ENCODE data around the gene SEPSECS. TPM values are rescaled to one million over a fixed set of nuclear protein-coding genes. Genes with fewer than 3 reads are reported as not detected.

SEPSECS gene
- total RNA-seq, 1 donor from 2014 or later, result 11.3 TPM

DNA sequence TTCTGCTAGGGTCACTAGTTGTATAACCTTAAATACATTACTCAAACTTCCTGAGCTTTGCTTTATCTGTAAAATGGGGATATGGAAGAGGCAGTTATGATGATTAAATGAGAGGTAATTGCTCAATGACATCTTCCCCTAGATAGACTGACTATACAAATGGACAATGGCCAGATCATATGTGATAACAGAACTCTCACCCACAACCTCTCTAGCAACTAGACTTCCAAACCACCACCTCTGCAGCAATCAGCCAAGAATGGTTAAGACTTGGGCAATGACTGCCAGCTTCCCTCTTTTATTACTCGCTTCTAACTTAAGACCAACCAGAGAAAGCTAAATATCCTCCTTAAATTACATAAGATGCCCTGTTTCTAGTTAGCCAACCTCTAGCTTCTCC, 2.9 kb upstream of the SEPSECS start:
- TF ChIP-seq, protein P1, sequence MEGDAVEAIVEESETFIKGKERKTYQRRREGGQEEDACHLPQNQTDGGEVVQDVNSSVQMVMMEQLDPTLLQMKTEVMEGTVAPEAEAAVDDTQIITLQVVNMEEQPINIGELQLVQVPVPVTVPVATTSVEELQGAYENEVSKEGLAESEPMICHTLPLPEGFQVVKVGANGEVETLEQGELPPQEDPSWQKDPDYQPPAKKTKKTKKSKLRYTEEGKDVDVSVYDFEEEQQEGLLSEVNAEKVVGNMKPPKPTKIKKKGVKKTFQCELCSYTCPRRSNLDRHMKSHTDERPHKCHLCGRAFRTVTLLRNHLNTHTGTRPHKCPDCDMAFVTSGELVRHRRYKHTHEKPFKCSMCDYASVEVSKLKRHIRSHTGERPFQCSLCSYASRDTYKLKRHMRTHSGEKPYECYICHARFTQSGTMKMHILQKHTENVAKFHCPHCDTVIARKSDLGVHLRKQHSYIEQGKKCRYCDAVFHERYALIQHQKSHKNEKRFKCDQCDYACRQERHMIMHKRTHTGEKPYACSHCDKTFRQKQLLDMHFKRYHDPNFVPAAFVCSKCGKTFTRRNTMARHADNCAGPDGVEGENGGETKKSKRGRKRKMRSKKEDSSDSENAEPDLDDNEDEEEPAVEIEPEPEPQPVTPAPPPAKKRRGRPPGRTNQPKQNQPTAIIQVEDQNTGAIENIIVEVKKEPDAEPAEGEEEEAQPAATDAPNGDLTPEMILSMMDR (IDR thresholded peaks at IDR 0.05), result no peak

DNA sequence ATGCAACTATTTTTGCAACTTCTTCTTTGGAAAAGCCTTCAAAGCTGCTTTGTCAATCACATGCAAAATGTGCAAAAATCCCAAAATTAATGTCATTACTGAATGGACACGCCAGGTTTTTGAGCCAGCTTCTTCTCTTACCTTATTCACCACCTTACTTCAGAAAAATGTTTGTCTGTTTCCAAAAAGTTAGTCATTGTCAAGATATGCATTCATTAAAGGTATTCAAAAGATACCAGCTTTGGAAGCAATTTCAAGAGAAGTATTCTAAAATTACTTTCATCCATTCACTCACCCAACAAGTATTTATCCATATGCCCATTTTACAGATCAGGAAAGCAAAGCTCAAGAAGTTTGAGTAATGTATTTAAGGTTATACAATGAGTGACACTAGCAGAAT, 2.3 kb upstream of the SEPSECS start:
- DNase-seq (no peak), ATAC-seq (no peak)
- no peaks in the 10 kb centered on the region for H3K27me3 ChIP-seq (ENCODE audit: low read depth)
- peaks cover 23% of the 10 kb centered on the region for H3K4me1 ChIP-seq
- no peaks in the 10 kb centered on the region for H3K9me3 ChIP-seq
- no peak overlapping the region for H3K4me3 ChIP-seq
- TF ChIP-seq, protein P1 (IDR thresholded peaks at IDR 0.05), result no peak
- intact Hi-C loops (cut with DNase I), result no loop called here
- no peaks in the 10 kb centered on the region for H3K36me3 ChIP-seq
- no peak overlapping the region for H3K27ac ChIP-seq

More for the DNA sequence above, 2.9 kb upstream of the SEPSECS start:
- no peaks in the 10 kb centered on the region for H3K36me3 ChIP-seq
- H3K27me3 ChIP-seq (ENCODE audit: low read depth), result no peaks in the 10 kb centered on the region
- intact Hi-C loops (cut with DNase I), result no loop called here
- no peak overlapping the region for H3K27ac ChIP-seq
- DNase-seq (no peak), ATAC-seq (no peak)
- H3K9me3 ChIP-seq, result no peaks in the 10 kb centered on the region
- peaks cover 23% of the 10 kb centered on the region for H3K4me1 ChIP-seq
- no peak overlapping the region for H3K4me3 ChIP-seq

DNA sequence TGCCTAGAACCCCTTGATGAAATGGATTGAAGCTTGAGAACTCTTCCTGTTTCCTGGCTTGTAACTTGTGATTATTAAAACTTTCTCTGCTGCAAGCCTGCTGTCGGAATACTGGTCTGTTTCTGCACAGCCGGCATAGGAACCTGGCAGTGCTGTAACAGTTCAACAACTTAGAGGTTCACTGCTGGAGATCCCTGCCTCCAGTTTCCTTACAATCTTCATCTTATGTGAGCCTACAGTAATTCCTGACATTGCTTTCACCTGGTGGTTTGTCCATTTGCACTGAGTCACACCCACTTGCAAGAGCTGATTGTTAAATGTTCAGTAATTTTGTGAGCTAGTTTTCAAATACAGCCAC, 1.3 kb upstream of the SEPSECS start:
- Histone ChIP-seq H3K4me3 (peak overlapping the region; percentile 77), H3K27me3 (ENCODE audit: low read depth) (no peaks in the 10 kb centered on the region), H3K9me3 (no peaks in the 10 kb centered on the region), H3K4me1 (peaks cover 23% of the 10 kb centered on the region), H3K36me3 (no peaks in the 10 kb centered on the region), H3K27ac (peak overlapping the region; percentile 96)
- TF ChIP-seq, protein P1 (IDR thresholded peaks at IDR 0.05), result no peak
- ATAC-seq, result no peak
- intact Hi-C loops (cut with DNase I), result no loop called here
- no peak for DNase-seq

DNA sequence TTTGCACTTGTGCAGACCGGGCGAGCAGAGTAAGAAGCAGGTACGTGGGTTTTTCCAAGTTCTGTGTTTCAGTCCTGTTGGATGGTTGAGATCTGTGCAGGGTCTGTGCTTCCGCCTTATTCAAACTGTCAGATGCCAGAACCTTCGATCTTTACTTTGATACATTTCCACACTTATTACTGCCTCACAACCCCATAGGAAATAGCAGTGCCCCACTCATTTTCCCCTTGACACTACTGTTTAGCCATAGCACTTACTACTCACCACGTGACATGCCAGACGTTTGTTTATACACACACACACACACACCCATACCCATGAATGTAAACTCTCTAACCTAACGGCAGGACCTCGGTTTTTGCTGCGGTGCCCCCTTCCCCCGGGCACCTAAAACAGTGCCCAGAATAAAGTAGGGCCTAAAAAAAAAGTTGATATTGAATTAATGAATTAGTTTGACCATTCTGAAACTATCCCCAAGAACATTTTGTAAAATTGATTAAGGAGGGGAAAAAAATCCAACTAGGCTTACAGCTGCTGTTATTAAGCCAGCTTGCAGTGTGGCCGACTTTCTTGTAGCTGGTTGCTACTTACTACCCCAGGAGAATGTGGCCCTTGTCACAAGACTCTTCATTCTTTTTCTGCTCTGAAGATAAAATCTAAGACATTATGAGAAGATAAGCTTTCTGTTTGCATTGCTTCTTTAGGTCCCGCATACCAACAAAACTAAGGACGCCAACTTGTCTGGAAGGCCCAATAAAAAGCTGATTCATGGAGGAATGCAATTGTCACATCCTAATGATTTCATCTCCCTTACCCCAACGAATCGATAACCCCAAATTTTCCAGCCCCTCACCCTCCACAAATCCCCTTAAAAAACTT, 704 bp upstream of the SEPSECS start:
- Histone ChIP-seq H3K27ac (peak overlapping the region; percentile 96), H3K4me3 (peak overlapping the region; percentile 77), H3K36me3 (peaks cover 2% of the 10 kb centered on the region), H3K9me3 (no peaks in the 10 kb centered on the region), H3K4me1 (peaks cover 23% of the 10 kb centered on the region), H3K27me3 (ENCODE audit: low read depth) (no peaks in the 10 kb centered on the region)
- DNase-seq (no peak), ATAC-seq (peak; percentile 66 to 67)
- TF ChIP-seq, protein P1 (IDR thresholded peaks at IDR 0.05), result no peak
- intact Hi-C loops (cut with DNase I), result no loop called here

DNA sequence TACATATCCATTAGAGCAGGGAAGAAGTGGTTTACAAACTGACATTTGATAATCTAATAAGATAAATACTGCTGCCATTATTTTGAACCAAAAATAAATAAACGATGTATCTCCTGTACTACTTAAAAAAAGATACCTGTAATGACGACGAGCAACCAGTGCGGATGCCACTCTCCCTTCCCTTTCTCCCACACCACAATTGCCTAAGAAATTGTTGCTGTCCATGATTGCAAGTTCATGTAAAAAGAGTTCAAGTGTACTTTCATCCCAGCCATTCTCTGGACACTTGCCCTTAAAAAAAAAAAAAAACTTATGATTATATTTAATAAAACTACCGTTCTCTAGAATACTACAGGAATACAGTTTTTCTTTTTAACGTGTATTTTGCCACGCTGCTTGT, 1.4 kb downstream of the SEPSECS start:
- H3K9me3 ChIP-seq, result no peaks in the 10 kb centered on the region
- no peak for ATAC-seq
- H3K27ac ChIP-seq, result no peak overlapping the region
- H3K36me3 ChIP-seq, result peaks cover 12% of the 10 kb centered on the region
- intact Hi-C loops (cut with DNase I), result no loop called here
- peaks cover 23% of the 10 kb centered on the region for H3K4me1 ChIP-seq
- H3K4me3 ChIP-seq, result no peak overlapping the region
- no peak for DNase-seq
- no peaks in the 10 kb centered on the region for H3K27me3 ChIP-seq (ENCODE audit: low read depth)
- TF ChIP-seq, protein P1 (IDR thresholded peaks at IDR 0.05), result no peak

Data from lower lobe of right lung (tissue), 2 donors.